NB4 (cell line): ENCODE measurements around the gene THUMPD2.

Experiments
- DNase-seq: peaks from one replicate; pipeline ENCODE4 v3.0.0; 2010; ENCODE audit warnings: low read depth
- H3K4me3 ChIP-seq: one replicate; pipeline ENCODE4 v1.5.1; 2011; ENCODE audit warnings: mild to moderate bottlenecking, low read depth, low read length, moderate library complexity
- CTCF ChIP-seq: IDR thresholded peaks from one replicate; pipeline ENCODE4 v1.5.1; 2012; ENCODE audit warnings: low read depth, low read length
- MAX ChIP-seq: IDR thresholded peaks from 2 replicates; pipeline ENCODE4 v1.6.1; 2011; ENCODE audit warnings: low read depth, low read length
- MYC ChIP-seq: IDR thresholded peaks from 2 replicates; pipeline ENCODE4 v1.6.1; 2011; ENCODE audit warnings: low read depth, low read length
- POLR2A ChIP-seq: IDR thresholded peaks from 2 replicates; pipeline ENCODE4 v1.6.1; 2011; ENCODE audit warnings: mild to moderate bottlenecking; ENCODE audit not compliant: insufficient read length; ENCODE audit errors: extremely low read depth

Gene THUMPD2

GRCh38 chr2:39704540-39704939 is 74.5 kb downstream of the THUMPD2 start:
- H3K4me3 ChIP-seq, result no peak overlapping the region
- no peak for DNase-seq
- TF ChIP-seq MYC (no peak), CTCF (no peak), MAX (no peak), POLR2A (no peak)

GRCh38 chr2:39703181-39703872 is 75.7 kb downstream of the THUMPD2 start:
- no peak for TF ChIP-seq MYC
- TF ChIP-seq CTCF, result no peak
- no peak for TF ChIP-seq MAX
- TF ChIP-seq POLR2A, result no peak
- H3K4me3 ChIP-seq, result no peak overlapping the region
- DNase-seq, result no peak

GRCh38 chr2:39701137-39701536 is 77.9 kb downstream of the THUMPD2 start:
- H3K4me3 ChIP-seq, result no peak overlapping the region
- no peak for DNase-seq
- TF ChIP-seq CTCF, result no peak
- no peak for TF ChIP-seq POLR2A
- TF ChIP-seq MYC, result no peak

GRCh38 chr2:39697454-39697853 is 81.6 kb downstream of the THUMPD2 start:
- TF ChIP-seq MYC (no peak), CTCF (no peak), MAX (no peak), POLR2A (no peak)
- no peak overlapping the region for H3K4me3 ChIP-seq
- no peak for DNase-seq

GRCh38 chr2:39696838-39697237 is 82.2 kb downstream of the THUMPD2 start:
- TF ChIP-seq CTCF (no peak), MYC (no peak), POLR2A (no peak), MAX (no peak)
- H3K4me3 ChIP-seq, result no peak overlapping the region
- peak; percentile 16 for DNase-seq
